CD4-positive, alpha-beta T cell treated with Interferon alpha-2 for 1 hour (primary cell): Measurements from ENCODE around the gene ZNF142.

ENCODE experiments used
- DNase-seq, 2 donors: peaks; one replicate each; pipeline ENCODE4 v3.0.0-alpha.2; 2020 to 2022

ZNF142 gene, protein sequence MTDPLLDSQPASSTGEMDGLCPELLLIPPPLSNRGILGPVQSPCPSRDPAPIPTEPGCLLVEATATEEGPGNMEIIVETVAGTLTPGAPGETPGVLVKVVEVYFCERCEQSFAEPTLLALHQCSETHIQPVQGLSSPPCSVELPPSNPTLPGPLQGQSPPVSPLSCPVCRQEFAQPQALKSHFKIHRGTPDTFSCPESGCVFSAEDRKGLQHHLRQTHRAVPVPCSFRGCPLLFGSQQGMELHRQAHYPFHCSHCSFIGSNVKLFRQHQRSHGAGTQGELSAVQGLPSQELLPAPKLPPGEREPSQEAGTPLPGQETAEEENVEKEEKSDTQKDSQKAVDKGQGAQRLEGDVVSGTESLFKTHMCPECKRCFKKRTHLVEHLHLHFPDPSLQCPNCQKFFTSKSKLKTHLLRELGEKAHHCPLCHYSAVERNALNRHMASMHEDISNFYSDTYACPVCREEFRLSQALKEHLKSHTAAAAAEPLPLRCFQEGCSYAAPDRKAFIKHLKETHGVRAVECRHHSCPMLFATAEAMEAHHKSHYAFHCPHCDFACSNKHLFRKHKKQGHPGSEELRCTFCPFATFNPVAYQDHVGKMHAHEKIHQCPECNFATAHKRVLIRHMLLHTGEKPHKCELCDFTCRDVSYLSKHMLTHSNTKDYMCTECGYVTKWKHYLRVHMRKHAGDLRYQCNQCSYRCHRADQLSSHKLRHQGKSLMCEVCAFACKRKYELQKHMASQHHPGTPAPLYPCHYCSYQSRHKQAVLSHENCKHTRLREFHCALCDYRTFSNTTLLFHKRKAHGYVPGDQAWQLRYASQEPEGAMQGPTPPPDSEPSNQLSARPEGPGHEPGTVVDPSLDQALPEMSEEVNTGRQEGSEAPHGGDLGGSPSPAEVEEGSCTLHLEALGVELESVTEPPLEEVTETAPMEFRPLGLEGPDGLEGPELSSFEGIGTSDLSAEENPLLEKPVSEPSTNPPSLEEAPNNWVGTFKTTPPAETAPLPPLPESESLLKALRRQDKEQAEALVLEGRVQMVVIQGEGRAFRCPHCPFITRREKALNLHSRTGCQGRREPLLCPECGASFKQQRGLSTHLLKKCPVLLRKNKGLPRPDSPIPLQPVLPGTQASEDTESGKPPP (N-terminal part only)

DNA sequence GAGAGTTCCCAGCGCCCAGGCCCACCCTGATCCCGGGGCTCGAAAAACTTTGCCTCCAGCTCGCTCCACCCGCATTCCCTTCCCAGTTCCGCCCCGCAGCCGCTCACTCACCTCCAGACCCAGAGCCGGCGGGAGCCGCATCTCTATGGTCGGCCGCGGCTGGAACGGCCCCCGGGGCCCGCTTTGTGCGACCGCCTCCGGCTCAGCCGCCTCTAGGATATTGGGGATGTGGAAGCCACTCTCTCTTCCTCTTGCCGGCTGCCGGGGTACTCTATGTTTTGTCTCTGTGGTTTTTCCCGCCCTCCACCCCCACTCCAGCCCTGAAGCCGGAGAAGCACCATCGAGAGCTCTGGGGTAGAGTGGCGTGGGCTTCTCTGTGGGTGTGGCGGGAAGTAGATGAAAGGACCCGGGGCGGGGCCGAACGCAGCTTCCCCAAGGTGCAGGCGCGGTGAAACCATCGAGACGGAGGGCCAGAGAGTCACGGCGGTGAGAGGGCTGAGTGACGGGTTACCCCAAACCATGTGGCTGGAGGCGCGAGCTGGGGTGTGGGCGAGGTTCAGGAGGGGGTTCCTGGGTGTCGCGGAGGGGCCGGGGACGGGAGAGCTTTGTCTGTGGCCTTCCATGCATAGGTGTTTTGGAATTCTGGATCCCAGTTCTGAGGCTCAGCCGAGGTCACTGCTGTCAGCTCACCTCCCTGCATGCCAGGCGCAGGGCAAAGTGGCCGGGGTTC is at the start of gene ZNF142, which contains the start of gene BCS1L:
ZNF142 (minus strand) TSS at position 366 of the 730 bp plus-strand sequence. CDS start 3,194 bp downstream, outside the sequence.
BCS1L (plus strand) TSS at position 426 of the 730 bp plus-strand sequence. CDS start 1,305 bp downstream, outside the sequence.
- peak; percentile 91 to 94 for DNase-seq

DNA sequence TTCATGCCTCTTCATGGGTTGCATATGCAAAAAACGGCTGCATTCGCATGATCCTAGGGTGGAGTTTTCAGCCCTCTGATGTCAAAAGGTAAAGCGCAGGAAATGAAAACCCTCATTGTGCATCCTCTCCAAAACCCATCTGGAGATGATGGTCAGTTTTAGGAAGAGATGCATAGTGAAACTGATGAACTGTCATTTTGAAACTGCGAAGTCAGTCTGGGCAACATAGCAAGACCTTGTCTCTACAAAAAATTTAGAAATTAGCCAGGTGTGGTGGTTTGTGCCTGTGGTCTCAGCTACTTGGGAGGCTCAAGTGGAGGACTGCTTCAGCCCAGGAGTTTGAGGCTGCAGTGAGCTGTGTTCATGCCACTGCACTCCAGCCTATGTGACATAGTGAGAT is 48.7 kb upstream of the ZNF142 start:
- no peak for DNase-seq

DNA sequence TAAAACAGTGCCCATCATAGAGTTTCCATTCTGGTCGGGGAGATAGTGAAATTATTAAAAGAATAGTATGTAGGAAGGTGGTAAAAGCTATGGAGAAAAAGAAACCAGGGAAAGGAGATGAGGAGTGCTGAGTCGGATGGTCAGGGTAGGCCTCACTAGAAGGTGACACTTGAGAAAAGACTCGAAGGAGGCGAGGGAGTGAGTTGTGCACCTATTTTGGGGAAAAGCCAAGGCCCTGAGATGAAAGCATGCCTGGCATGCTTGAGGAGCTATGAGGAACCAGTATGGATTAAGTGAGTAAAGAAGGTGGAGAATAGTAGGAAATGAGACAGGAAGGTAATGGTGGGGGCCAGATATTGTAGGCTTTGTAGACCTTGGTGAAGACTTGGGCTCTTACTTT is 43.9 kb upstream of the ZNF142 start:
- DNase-seq = no peak

DNA sequence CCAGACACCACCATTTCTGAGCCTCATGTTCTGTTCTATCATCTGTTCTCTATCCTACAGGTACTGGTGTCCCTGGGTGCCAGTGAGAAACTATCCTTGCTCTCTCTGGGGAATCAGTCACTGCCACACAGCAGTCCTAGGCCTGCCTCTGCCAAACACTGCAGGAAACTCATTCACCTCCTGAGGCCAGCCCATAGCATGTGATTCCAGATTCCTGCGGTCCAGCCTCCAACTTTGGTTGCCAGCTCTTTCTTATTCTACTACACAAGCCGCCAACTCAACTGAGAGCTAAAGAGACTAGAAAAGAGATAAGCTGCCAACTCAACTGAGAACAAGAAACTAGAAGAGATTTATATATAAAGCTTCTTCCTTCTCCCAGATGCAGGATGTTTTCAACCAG is 42.4 kb upstream of the ZNF142 start:
- no peak for DNase-seq

DNA sequence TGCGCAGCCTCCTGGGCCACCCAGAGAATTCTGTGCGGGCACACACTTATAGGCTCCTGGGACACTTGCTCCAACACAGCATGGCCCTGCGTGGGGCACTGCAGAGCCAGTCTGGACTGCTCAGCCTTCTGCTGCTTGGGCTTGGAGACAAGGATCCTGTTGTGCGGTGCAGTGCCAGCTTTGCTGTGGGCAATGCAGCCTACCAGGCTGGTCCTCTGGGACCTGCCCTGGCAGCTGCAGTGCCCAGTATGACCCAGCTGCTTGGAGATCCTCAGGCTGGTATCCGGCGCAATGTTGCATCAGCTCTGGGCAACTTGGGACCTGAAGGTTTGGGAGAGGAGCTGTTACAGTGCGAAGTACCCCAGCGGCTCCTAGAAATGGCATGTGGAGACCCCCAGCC is 39.5 kb upstream of the ZNF142 start:
- no peak for DNase-seq

DNA sequence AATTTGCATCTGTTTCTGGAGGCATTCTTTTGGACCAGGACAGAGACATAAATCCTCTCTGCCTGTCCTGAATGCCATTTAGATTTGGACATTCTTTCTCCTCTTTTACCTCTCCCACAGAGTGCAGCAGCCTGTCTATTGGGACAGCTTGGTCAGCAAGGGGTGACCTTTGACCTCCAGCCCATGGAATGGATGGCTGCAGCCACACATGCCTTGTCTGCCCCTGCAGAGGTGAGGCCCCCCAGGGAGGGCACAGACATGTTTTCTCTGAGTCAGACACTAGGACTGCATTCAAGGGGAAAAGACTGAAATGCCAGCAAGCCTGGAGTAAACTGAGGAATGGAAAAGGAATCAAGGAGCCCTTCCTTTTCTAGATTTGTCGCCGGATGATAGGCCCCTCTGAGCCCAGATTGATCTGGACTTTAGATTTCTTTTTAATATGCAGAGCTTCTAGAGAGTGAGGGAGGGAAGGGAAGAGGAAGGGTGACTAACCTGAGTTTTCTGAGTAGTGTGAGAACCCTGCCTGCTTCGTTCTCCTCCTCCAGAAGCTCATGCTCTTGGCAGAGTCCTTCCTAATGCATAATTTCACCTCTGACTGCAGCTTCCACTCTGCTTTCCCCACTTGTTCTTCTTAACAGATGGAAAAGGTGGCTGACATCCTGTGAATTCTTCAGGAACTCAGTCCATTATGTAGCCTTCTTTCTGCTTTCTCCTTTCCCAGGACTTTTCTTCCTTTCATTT is 35.2 kb upstream of the ZNF142 start:
- DNase-seq = no peak

DNA sequence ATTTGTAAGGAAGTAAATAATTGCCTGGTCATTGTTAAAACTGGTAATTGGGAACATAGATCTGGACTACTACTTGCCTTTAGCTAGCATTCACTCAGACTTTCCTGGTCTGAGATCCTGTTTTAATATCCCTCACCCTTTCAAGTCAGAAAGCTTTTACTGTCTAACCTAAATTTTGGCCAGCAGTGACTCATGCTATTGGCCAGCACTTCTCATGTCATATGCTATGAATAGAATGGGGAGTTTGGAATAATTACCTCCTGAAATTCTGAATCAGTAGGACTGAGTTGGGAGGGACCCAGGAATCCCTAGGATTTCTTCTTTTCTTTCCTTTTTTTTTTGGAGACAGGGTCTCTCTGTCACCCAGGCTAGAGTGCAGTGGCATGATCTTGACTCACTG is 31.8 kb upstream of the ZNF142 start:
- DNase-seq = no peak

DNA sequence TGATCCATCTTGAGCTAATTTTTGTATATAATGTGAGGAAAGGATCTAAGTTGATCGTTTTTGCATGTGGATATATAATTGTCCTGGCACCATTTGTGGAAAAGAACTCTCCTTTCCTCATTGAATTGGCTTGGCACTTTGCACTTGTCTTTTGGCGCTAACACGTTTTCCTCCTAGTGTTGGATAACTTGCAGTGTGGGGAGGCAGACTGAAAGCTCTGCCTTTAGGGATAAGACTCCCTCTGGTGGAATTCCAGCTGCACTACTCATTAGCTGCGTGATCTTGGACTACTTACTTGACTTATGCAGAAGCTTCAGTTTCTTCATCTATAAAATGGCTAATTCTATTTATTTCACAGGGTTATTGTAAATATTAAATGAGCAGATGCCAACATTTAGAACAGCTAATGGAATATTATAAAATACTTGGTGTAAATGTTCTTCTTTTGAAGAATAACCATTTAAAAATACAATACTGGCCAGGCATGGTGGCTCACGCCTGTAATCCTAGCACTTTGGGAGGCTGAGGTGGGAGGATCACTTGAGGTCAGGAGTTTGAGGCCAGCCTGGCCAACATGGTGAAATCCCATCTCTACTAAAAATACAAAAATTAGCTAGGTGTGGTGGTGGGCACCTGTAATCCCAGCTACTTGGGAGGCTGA is 28.1 kb upstream of the ZNF142 start:
- DNase-seq = peak; percentile 35 to 58

DNA sequence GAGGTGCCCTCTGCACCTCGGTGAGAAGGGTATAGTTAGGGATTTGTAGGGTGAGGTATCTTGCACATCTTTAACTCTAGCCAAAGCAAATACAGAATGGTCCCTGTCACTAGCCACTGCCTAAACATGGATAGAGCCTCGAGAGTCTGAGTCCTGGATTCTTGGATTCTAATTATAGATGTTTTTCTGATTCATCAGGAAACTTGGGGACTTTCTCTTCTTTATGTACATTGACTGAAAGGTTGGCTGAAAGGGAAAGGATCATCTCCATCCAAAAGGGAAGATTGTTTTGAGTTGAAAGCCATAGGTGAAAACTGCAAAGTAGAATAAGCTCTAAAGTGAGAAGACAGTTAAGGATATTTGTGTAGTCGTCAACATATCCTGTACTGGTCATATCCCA is 20.6 kb upstream of the ZNF142 start:
- DNase-seq = no peak

DNA sequence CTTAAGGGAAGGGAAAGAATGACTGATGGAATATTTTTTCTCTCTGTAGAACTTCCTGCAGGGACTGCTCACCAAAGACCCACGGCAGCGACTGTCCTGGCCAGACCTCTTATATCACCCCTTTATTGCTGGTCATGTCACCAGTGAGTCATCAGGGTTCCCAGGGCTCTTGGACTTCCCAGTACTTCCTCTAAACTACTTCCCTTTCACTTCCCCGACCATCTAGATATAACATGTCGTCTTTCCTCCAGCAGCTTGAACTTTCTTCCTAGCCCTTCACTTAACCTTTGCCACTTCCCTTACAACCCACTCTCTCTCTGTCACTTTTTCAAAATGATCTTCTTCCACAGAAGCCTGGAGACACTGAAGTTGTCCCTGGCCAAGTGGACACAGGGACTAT is 19.7 kb upstream of the ZNF142 start:
- DNase-seq = peak in 1 of 2 donors; percentile 50

DNA sequence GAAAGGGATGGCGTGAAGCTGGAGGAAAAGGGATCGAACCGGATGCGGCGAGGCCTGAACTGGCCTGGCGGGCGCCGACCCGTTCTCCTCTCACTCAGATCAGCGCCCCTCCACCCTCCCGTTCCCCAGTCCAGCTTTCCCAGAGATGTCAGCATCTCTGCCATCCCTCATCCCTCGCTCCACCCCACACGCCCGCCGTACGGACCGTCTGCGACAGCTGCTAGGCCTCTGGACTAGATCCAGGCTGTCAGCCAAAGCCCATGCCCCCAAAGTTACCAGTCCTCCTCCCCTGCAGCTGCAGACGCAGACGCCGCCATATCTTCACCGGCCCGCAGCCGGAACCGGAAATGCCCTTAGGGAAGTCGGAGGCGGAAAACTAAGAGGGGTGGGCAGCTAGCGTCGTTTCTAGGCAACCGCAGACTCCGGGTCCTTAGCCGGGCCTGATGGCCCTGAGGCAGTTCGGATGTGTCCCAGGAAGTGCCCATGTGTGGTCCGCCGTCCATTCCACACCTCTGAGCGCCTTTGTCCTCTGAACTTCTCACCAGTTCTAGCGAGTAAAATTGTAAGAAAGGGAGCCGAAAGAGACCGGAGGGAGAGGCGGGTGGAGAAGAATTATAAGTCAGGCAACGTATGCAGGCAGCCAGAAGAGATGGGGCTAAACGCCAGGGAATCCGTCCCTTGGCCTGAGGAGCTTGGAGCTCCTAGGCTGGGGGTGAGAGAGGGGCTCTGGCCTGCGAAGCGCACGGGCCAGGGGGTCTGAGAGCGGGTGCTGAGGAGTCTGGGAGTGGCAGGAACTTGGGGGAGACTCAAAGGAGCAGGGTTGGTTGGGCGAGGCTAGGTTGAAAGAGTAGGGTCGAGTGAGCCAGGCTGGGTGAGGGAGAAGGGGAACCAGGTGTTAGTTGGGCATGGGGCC is 12.5 kb upstream of the ZNF142 start, which contains the start of the genes RNF25 and STK36:
RNF25 (minus strand) TSS at position 349 of the 913 bp plus-strand sequence; CDS start at position 317, 32 bp downstream.
STK36 (plus strand) TSS at position 433 of the 913 bp plus-strand sequence. CDS start 744 bp downstream, outside the sequence.
- peak; percentile 78 to 85 for DNase-seq

DNA sequence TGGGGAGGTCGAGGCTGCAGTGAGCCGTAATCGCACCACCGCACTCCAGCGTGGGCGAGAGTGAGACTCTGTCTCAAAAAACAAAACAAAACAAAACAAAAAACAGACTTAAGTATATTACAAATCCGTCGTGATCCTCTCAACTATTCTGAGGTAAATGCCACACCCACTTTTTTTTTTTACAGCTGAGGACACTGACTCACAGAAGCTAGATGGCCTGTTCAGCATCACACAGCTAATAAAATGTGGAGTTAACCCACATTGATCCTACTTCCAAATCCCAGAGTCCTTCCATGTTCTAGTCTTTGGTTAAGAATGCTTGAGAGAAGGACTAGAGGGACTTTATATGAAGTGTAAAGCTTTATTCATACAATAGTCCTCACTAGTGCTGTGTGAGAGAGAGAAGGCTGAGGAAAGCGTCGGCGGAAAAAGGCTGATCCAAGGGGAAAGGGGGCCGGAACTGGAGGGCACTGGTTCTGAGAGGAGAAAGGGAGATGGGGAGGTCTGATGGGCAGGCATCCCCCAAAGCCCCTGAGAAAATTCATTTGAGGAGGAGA is 11.8 kb upstream of the ZNF142 start:
- no peak for DNase-seq

DNA sequence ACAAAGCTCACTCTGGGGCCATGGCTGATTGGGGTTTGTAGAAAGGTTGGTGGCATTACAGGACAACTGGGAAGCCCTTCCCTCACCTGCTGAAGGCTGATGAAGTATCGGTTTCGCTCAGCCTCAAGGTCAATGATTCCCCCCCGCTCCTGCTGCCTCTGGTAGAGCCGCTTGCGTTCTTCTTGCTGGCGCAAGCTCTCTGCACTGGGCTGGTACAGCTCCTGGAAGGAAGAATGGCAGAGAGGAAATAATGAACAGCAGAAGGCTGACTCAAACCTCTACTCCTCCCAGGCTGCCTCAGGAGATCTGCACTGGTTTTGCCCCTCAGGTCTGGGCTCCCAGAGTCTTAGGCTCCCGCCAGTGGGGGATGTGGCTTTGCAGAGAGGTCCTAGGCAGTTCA is 5.2 kb upstream of the ZNF142 start:
- DNase-seq = no peak

DNA sequence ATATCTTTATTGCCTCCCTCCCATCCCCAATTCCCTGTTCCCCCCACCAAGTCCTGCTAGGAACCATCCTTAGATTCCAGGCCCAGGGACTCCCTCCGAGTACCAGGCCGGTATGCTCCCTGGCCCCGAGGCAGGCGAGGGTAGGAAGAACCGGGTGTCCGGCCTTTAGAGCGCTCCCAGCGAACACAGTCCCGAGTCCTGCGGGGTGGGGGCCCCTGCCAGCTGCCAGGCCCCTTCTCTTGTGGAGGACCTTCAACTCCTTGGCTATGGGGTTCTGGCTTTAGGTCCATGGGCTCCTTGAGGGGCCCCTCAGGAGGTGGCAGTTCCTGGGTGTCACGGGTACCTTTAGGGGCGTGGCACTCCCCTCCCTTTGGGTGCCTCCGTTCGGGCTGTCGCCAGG is 4.5 kb upstream of the ZNF142 start:
- DNase-seq = no peak

DNA sequence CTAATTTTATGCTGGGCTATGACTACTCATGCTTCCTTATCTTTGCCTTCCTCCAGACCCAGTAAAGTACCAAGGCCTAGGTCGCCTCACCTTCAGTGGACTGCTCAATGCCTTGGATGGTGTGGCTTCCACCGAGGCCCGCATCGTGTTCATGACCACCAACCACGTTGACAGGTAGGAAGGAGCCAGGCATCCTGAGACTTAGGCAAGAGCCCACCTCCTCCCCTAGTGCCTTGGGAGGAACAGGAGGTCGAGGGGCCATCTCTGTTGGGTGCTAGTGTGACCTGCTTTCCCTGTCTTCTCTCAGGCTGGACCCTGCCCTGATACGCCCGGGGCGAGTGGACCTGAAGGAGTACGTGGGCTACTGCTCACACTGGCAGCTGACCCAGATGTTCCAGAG is 3.4 kb upstream of the ZNF142 start:
- no peak for DNase-seq

DNA sequence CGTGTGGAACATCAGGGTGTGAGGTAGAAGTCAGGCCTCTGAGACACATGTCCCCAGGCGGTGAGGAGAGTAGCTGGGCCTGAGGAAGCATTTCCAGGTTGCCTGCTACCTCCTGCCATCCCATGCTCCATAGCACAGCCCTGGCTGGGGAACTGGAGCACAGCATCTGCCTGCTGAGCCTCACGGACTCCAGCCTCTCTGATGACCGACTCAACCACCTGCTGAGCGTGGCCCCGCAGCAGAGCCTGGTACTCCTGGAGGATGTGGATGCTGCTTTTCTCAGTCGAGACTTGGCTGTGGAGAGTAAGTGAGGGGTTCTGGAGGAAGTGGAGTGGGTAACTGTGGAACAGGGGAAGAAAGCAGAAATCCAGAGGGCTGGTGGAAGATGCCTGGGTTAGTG is 3.0 kb upstream of the ZNF142 start:
- DNase-seq = no peak

DNA sequence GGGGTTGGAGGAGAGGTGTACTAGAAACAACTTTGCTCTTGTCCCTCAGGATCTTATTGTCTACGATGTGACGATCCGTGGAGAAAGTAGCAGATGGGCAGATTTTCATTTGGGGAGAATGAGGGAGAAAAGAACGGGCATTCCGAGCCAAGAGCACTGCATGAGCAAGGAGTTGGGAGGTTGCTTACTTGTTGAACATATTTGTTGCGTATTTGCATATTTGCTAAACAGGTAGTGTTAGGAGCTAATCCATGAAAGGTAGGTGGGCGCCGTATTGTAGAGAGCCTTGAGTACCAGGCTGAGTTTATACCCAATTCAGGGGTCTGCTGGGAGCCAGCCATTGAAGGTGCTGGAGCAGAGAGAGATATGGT is 550 bp upstream of the ZNF142 start:
- no peak for DNase-seq

DNA sequence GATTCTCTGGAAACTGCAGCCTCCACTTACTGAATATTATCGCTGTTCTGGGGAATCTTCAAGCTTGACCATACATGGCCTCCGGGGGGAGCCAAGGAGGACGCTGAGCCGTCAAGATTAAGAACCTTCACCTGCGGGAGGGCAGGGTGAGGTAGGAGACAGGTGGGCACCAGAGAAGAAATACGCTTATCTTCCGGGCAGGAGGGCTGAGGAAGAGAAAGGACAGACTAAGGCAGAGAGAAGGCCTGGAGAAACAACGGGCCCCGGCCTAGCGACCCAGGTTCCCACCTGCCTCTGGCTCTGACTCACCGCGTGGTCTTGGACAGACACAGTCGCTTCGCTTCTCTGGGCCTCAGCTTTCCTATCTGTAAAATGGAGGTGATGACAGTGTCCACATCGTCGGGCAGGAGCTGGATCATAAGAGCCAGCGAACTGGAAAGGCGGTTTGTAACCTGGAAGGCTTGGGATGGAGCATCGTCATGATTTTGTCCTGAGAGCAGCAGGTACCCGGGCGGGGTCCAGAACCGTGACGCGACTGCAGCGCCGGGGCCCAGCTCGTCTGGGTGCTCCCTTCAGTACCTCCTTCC is 659 bp downstream of the ZNF142 start:
- peak; percentile 21 to 55 for DNase-seq

DNA sequence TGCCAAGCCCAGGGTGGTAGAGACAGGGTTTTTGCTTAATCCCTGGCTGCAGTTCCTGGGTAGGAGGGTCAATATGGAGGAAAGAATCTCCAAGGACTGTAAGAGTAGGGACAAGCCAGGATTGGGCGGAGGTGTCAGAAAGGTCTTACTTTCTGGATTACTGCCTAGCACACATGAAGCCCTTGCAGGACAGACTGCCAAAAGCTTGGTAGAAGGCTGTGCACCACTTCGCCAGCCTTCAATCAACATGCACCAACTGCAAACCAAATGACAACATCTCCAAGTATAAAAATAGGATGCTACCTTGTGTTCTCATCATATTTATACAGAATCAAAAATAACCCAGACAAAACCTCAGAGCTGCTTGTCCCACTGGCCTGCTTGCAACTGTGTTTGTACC is 3.7 kb downstream of the ZNF142 start:
- DNase-seq = no peak
